GM13976 (cell line): ENCODE data around the gene KIRREL3.

Experiments used
- DNase-seq: peaks from one replicate; pipeline ENCODE4 v3.0.0; 2012; ENCODE audit warnings: low spot score
- in situ Hi-C: fragments of 300-500 bp; cut with MboI; formaldehyde crosslinking; loops from one replicate; pipeline ENCODE4 v1.12.0; 2022; ENCODE audit warnings: low sequenced_read_pairs, mixed read lengths, inconsistent platforms; ENCODE audit not compliant: unreplicated experiment
- TF ChIP-seq, protein P1 (sequence below): IDR thresholded peaks from 2 replicates; pipeline ENCODE4 v1.5.1; 2012; ENCODE audit warnings: borderline replicate concordance, mild to moderate bottlenecking; ENCODE audit not compliant: insufficient read depth; ENCODE audit errors: extremely low read depth, missing control alignments, control extremely low read depth

KIRREL3 gene

DNA sequence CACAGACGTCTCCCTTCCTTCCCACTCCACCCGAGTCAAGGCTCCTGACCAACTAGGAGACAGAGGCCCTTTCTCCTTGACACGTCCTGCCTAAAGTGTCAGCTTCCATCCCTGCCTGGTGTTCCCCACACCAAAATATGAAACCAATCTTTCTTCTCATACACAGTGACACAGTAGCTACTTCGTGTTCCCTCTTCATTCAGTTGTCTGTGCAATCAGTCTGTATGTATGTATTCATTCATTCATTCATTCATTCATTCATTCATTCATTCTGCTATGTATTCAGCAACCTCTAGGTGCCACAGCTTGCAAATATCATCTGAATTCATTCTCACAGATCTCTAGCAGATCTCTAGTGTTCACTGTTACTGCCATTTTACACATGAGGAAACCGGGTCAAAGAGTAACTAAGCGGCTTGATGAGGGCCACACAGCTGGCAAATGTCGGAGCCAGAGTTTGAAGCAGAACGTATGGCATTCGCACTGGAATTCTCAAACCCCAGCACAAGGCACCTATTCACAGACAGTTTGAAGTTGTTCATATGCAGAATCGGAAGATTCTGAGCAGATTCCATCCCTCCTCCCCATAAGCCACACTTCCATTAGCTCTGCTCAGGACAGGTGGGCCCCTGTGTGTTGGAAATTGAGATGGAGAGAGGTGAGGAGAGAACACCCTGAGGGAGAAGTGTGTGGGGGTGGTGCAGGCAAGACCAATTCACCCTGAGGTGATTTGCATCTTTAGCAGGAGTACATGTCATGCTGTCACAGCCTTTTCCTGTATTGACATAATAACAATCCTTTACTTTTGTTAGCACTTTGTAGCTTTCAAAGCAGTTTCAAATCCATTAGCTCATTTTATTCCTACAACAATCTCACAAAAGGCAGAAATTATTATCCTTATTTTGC lies 369.4 kb downstream of the KIRREL3 start:
- no peak for DNase-seq
- in situ Hi-C loops: no loop called here
- TF ChIP-seq, protein P1, sequence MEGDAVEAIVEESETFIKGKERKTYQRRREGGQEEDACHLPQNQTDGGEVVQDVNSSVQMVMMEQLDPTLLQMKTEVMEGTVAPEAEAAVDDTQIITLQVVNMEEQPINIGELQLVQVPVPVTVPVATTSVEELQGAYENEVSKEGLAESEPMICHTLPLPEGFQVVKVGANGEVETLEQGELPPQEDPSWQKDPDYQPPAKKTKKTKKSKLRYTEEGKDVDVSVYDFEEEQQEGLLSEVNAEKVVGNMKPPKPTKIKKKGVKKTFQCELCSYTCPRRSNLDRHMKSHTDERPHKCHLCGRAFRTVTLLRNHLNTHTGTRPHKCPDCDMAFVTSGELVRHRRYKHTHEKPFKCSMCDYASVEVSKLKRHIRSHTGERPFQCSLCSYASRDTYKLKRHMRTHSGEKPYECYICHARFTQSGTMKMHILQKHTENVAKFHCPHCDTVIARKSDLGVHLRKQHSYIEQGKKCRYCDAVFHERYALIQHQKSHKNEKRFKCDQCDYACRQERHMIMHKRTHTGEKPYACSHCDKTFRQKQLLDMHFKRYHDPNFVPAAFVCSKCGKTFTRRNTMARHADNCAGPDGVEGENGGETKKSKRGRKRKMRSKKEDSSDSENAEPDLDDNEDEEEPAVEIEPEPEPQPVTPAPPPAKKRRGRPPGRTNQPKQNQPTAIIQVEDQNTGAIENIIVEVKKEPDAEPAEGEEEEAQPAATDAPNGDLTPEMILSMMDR: no peak

DNA sequence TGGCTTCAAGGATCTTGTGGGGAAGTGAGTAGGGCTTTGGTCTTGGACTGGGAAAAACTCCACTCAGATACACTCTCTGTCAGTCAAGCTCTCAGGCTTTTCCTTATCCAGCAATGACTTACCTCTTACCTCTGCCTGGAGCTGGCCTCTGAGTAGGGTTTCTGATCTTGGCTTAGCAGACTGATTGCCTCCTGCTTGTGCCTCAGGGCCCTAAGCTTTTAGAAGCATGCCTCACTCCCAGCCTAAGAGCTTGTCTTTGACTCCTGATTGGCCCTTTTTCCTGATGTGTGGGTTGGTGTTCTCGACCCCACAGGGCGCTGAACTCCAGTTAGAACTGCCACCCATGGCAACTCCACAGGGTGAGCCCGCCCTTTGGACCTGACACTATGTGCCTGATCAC lies 370.1 kb downstream of the KIRREL3 start:
- TF ChIP-seq, protein P1: no peak
- in situ Hi-C loops: no loop called here
- no peak for DNase-seq

DNA sequence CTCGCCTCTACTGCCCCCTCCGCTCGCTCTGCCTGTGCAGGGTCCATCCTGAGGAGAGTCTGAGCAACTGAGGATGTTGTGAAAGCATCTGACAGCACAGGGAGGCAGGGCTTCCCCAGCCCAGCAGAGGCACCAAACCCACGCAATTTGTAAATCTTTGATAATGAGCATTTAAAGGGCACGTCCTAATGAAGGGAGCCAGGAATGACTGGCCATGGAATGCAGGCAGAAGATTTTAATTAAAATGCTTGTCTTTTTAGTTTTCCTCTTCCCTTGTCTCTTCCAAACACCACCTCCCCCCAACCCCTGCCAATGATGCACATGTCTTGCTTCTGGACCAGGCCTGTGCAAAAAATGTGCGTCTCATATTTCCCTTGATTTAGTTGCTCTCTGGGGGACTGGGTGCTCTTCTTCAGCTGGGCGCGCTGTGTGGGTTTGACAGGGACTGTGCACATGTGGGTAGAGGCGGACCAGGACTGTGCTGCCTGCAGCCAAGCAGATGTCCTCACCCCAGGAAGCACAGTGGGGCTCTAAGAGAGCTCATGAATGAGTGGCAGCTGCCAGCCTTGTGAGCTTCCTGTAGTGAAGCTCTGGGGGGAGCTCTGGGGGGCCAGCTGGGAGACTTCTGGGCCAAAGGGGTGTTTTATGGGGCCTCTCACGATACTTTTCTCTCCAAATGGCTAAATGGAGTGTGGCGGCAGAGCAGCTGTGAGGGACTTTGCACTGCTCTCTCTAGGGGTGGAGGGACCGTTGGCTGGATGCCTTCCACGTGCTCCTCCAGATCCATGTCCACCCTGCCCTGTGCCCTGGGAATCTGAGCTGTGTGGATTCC lies 371.6 kb downstream of the KIRREL3 start:
- TF ChIP-seq, protein P1: no peak
- DNase-seq: no peak

DNA sequence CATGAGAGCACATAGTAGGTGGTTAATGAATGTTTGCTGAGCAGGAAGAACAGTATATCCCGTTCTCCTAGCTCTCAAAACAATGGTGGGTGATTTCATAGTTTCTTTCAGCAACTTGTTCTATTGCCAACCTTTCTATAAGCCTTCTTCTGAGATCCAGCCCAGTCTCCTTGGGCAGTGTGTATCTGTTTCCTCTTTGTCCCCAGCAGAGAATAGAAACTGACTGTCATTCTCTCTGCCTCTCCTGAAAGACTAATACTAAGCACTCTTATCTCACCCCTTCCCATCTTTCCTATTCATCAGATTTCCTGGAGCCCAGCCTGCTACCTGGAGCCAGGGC lies 372.1 kb downstream of the KIRREL3 start:
- TF ChIP-seq, protein P1: no peak
- no peak for DNase-seq
- in situ Hi-C loops: no loop called here

More for the DNA sequence above, 371.6 kb downstream of the KIRREL3 start:
- in situ Hi-C loops: no loop called here

DNA sequence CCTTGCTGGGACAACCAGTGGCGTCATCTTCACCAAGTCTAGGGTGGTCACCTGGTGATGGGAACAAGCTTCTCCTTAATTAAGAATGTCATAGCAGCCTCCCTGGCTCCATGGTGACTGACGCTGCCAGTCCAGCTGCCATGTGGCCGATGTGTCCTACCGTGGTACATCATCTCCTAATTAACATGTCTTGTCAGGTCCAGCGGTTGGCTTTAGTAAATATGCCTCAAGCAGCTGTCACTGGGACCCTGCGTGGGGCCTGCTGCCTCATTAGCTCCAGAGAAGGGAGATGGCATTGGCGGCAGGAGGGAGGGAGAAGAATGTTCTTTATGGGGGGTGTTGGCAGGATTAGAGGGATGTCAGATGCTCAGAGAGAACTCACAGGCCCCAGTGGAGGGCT lies 373.1 kb downstream of the KIRREL3 start:
- DNase-seq: no peak
- TF ChIP-seq, protein P1: no peak
- in situ Hi-C loops: no loop called here

DNA sequence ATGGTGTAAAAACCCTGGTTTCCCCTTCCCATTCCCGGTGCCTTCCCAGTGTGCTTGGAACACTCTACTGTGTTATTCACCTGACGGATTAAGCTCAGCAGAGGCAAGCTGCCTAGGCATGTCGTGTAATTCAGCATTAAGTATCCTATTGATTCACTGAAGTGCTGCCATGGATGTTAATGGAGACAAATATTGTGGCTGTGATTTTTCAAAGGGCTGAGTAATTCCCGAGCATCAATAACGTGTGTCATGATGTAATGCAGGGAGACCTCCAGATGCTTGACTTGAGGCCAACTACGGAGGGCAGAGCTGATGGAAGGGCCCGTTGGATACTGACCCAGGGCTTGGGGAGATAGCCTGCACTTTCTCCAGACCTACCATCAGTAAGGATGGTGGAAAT lies 376.1 kb downstream of the KIRREL3 start:
- TF ChIP-seq, protein P1: no peak
- in situ Hi-C loops: no loop called here
- no peak for DNase-seq
